Fibroblast of pulmonary artery (primary cell): ENCODE data around the gene BCAR1.

ENCODE experiments used
- DNase-seq: peaks from one replicate; pipeline ENCODE4 v3.0.0-alpha.2; 2010; ENCODE audit warnings: low read depth
- H3K4me3 ChIP-seq: replicated peaks from 2 replicates; pipeline ENCODE4 v1.5.1; 2011; ENCODE audit warnings: low read depth, mild to moderate bottlenecking, control low read depth, low read length, moderate library complexity
- TF ChIP-seq, protein P1 (sequence below): IDR thresholded peaks from 2 replicates; pipeline ENCODE4 v1.5.1; 2011; ENCODE audit warnings: mild to moderate bottlenecking, control low read depth, low read length, inconsistent platforms; ENCODE audit errors: missing control alignments

The BCAR1 gene

DNA sequence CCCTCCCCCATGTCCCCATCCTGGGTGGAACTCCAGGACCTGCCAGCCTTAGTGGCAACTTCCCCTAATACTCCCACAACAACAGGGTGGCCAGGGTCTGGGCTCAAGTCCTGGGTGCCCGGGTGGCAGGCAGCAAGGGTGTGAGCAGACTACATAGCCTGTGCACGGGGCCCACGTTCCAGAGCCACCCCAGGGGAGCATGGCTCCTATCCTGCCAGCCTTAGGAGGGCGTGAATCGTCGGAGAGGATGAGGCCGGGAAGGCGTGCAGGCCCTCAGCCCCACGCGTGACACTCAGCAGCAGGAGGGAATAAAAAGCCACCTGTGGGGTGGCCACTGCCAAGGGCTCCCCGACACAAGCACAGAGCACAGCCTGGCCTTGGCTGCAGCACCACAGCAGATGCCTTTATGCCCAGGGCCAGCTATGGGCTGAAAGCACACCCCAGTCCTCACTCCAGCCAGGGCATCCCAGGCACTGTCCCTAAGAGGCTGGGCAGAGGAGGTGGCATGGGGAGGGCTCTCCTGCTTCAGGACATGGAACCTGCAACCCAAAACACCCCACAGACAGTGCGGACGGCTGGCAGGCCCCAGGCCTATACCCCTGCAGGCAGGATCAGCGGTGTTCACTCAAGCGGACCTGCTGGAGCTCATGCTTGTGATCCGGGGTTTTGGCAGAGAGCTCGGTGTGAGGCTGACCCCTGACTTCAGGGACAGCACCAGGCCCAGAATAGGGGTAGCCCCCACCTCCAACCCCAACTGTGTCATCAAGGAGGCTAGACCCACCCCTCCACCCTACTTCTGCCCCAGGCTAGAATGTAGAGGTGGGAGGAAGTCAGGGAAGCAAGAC is 2.7 kb downstream of the BCAR1 start:
- no peak for DNase-seq
- no peak overlapping the region for H3K4me3 ChIP-seq
- TF ChIP-seq, protein P1, sequence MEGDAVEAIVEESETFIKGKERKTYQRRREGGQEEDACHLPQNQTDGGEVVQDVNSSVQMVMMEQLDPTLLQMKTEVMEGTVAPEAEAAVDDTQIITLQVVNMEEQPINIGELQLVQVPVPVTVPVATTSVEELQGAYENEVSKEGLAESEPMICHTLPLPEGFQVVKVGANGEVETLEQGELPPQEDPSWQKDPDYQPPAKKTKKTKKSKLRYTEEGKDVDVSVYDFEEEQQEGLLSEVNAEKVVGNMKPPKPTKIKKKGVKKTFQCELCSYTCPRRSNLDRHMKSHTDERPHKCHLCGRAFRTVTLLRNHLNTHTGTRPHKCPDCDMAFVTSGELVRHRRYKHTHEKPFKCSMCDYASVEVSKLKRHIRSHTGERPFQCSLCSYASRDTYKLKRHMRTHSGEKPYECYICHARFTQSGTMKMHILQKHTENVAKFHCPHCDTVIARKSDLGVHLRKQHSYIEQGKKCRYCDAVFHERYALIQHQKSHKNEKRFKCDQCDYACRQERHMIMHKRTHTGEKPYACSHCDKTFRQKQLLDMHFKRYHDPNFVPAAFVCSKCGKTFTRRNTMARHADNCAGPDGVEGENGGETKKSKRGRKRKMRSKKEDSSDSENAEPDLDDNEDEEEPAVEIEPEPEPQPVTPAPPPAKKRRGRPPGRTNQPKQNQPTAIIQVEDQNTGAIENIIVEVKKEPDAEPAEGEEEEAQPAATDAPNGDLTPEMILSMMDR, result no peak

- TF ChIP-seq, protein P1, result no peak
- no peak overlapping the region for H3K4me3 ChIP-seq
- no peak for DNase-seq
Measured at GRCh38 chr16:75248142-75248535, 3.3 kb downstream of the BCAR1 start.

- no peak overlapping the region for H3K4me3 ChIP-seq
- TF ChIP-seq, protein P1, result no peak
- no peak for DNase-seq
Measured at GRCh38 chr16:75247249-75247648, 4.2 kb downstream of the BCAR1 start.

DNA sequence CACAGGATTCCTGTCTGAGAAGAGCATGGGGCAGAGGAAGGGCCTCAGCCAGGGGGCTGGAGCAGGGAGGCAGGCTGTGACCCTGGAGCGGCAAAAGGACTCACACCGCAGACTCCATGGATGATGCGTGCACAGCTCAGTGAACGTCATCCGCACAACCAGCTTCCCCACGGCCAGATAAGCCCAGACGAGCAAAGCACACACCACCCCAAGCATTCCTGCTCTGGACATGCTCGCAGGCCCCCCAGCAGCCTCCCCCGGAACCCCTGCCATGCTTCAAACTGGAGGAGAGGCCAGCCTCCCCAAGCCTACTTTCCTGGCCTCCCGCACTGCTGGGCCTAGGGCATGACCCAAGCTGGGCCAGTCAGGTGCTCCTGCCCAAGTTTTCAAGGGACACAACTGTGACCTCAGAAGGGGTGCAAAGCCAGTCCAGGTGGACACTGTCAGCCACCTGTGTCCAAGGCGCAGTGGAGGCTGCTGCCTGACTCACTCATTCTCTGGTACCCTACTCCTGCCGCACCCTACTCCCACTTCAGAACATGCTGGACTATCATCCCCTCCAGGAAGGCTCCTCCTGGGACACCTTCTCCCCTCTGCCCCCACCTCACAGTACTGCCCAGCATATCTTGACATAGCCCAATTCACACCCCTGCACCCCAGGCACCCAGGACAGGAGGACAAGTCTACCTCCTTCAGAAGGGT is 4.8 kb downstream of the BCAR1 start:
- peak; percentile 84 for DNase-seq
- H3K4me3 ChIP-seq, result no peak overlapping the region
- TF ChIP-seq, protein P1, result no peak

- H3K4me3 ChIP-seq, result no peak overlapping the region
- DNase-seq, result peak; percentile 98
- TF ChIP-seq, protein P1, result no peak
Measured at GRCh38 chr16:75244844-75245758, 6.3 kb downstream of the BCAR1 start.

GRCh38 chr16:75244225-75244809 is 7.1 kb downstream of the BCAR1 start:
- H3K4me3 ChIP-seq, result no peak overlapping the region
- TF ChIP-seq, protein P1, result no peak
- DNase-seq, result peak; percentile 75
